GM06990 (cell line): Measurements from ENCODE around the gene RAVER1.

ENCODE experiments used
- DNase-seq: peaks from one replicate; pipeline ENCODE4 v3.0.0-alpha.2; 2011; ENCODE audit not compliant: insufficient read length; ENCODE audit errors: extremely low read depth
- H3K27me3 ChIP-seq: replicated peaks from 2 replicates; pipeline ENCODE4 v1.6.0; 2011; ENCODE audit warnings: low read length; ENCODE audit not compliant: control insufficient read depth, insufficient read depth
- H3K36me3 ChIP-seq: 2 replicates; pipeline ENCODE4 v1.5.1; 2011; ENCODE audit warnings: low read length; ENCODE audit not compliant: control insufficient read depth, insufficient read depth
- H3K4me3 ChIP-seq: replicated peaks from 2 replicates; pipeline ENCODE4 v1.5.1; 2011; ENCODE audit warnings: low read depth, mild to moderate bottlenecking, control low read depth, low read length
- TF ChIP-seq, protein P1 (sequence below): IDR thresholded peaks from 2 replicates; pipeline ENCODE4 v1.5.1; 2011; ENCODE audit warnings: low read length, control low read depth, mild to moderate bottlenecking, inconsistent platforms; ENCODE audit not compliant: insufficient read depth, poor library complexity, severe bottlenecking

Gene RAVER1

GRCh38 chr19:10270616-10271394, 62.5 kb downstream of the RAVER1 start, which contains the start of gene ICAM1:
TSS of gene ICAM1 (plus strand) at chr19:10271120. CDS start at chr19:10271160, 40 bp downstream.
- DNase-seq, result peak; percentile 88
- TF ChIP-seq, protein P1, sequence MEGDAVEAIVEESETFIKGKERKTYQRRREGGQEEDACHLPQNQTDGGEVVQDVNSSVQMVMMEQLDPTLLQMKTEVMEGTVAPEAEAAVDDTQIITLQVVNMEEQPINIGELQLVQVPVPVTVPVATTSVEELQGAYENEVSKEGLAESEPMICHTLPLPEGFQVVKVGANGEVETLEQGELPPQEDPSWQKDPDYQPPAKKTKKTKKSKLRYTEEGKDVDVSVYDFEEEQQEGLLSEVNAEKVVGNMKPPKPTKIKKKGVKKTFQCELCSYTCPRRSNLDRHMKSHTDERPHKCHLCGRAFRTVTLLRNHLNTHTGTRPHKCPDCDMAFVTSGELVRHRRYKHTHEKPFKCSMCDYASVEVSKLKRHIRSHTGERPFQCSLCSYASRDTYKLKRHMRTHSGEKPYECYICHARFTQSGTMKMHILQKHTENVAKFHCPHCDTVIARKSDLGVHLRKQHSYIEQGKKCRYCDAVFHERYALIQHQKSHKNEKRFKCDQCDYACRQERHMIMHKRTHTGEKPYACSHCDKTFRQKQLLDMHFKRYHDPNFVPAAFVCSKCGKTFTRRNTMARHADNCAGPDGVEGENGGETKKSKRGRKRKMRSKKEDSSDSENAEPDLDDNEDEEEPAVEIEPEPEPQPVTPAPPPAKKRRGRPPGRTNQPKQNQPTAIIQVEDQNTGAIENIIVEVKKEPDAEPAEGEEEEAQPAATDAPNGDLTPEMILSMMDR, result peak; percentile 5
- Histone ChIP-seq H3K4me3 (peak within 1 kb of the TSS; percentile 93), H3K36me3 (peaks cover 15% of the 10 kb centered on the region), H3K27me3 (no peaks in the 10 kb centered on the region)

- H3K4me3 ChIP-seq, result peak overlapping the region; percentile 93
- TF ChIP-seq, protein P1, result no peak
- no peaks in the 10 kb centered on the region for H3K27me3 ChIP-seq
- peaks cover 12% of the 10 kb centered on the region for H3K36me3 ChIP-seq
- peak; percentile 88 for DNase-seq
Measured at GRCh38 chr19:10270180-10270615, 63.1 kb downstream of the RAVER1 start.

DNA sequence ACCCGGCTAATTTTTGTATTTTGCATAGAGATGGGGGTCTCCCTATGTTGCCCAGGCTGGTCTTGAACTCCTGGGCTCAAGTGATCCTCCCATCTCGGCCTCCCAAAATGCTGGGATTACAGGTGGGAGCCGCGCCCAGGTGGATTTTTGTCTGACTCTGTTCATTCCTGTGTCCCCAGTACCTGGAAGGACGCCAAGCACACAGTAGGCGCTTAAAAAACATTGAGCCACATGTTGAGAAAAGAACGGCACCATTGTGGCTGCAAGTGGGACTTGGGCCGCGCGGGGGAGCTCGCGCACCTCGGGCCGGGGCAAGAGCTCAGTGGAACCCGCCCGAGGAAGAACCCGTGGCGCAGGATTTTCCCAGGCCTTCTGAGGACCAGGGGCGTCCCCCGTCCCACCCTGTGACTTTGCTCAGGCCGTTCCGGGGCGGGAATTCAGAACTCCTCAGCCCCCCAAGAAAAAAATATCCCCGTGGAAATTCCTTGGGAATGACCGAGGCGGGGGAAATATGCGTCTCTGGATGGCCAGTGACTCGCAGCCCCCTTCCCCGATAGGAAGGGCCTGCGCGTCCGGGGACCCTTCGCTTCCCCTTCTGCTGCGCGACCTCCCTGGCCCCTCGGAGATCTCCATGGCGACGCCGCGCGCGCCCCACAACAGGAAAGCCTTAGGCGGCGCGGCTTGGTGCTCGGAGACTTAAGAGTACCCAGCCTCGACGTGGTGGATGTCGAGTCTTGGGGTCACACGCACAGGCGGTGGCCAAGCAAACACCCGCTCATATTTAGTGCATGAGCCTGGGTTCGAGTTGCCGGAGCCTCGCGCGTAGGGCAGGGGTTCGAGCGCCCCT, 63.8 kb downstream of the RAVER1 start:
- H3K4me3 ChIP-seq, result peak overlapping the region; percentile 93
- no peaks in the 10 kb centered on the region for H3K27me3 ChIP-seq
- H3K36me3 ChIP-seq, result peaks cover 6% of the 10 kb centered on the region
- TF ChIP-seq, protein P1, result peak; percentile 93
- peak; percentile 90 for DNase-seq

DNA sequence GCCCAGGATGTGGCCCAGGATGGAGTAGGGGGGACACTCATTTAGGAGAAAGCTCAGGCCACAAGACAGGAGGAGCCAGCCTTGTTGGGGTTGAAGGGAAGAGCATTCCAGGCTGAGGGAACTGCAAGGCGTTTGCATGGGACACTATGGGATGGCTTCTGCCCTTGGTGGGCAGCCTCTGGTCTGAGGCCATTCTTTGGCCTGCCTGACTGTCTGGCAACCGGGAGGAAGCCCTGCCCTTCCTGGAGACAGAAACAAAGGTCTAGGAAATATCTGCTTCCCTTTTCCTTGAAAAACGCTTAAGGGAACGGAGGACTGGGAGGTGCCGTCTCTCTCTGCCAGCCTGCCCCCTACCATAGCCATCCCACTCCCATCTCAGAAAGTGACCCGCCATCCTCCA, 65.3 kb downstream of the RAVER1 start:
- H3K27me3 ChIP-seq, result no peaks in the 10 kb centered on the region
- H3K36me3 ChIP-seq, result peaks cover 4% of the 10 kb centered on the region
- DNase-seq, result no peak
- TF ChIP-seq, protein P1, result no peak
- H3K4me3 ChIP-seq, result no peak overlapping the region

- TF ChIP-seq, protein P1, result no peak
- Histone ChIP-seq H3K27me3 (no peaks in the 10 kb centered on the region), H3K4me3 (no peak overlapping the region), H3K36me3 (no peaks in the 10 kb centered on the region; the same call in 1 of the 2 replicates)
- DNase-seq, result no peak
Measured at GRCh38 chr19:10266706-10267105, 66.6 kb downstream of the RAVER1 start.
